Neural cell (in vitro differentiated cells): ENCODE measurements around the gene TMC3.

Source experiments
- CTCF ChIP-seq: fragments of 450-650 bp; IDR thresholded peaks from 2 replicates; pipeline ENCODE4 v1.5.1; 2014; ENCODE audit warnings: antibody characterized with exemption, mild to moderate bottlenecking, moderate library complexity; ENCODE audit not compliant: poor library complexity, severe bottlenecking
- EZH2 ChIP-seq: fragments of 200-600, 300-800 bp; shearing (Covaris generic), sonication (generic); IDR thresholded peaks from 2 replicates; pipeline ENCODE4 v1.6.1; 2014; ENCODE audit warnings: antibody characterized with exemption, low read length, borderline replicate concordance, mild to moderate bottlenecking; ENCODE audit not compliant: insufficient read depth, poor library complexity, severe bottlenecking

- TF ChIP-seq CTCF (no peak), EZH2 (no peak)
These were observed 38.4 kb downstream of the TMC3 start for GRCh38 chr15:81335631-81336030.
